Measurements from ENCODE around the gene DNAH6. TPM values are rescaled to one million over a fixed set of nuclear protein-coding genes. Genes with fewer than 3 reads are reported as not detected.

DNAH6 gene
- polyA plus RNA-seq, 3 donors: 0.04 TPM; not detected in 2

DNA sequence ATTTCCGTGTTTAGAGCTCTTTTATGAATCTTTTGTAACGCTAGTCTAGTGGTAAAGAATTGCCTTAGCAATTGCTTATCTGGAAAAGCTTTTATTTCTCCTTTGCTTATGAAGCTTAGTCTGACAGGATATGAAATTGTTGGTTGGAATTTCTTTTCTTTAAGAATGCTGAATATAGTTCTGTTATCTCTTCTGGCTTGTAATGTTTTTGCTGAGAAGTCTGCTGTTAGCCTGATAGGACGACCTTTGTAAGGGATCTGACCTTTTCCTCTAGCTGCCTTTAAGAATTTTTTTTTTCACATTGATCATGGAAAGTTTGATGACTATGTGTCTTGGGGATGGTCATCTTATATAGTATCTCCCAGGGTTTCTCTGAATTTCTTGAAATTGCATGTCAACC lies 263.5 kb downstream of the DNAH6 start:
- Histone ChIP-seq H3K79me2 (ENCODE audit: insufficient read depth, low read length) (no peaks in the 10 kb centered on the region), H2AFZ (ENCODE audit: insufficient read depth, low read depth, low read length, poor library complexity, severe bottlenecking) (no peak overlapping the region), H3K9ac (ENCODE audit: insufficient read depth, low read length, poor library complexity, severe bottlenecking) (no peak overlapping the region), H3K9me3 (replicated peaks in 1 of 2; ENCODE audit: control insufficient read depth in 1 of 2, insufficient read depth in 1 of 2, low read length in 2 of 2) (no peaks in the 10 kb centered on the region), H3K4me2 (replicated peaks; ENCODE audit: extremely low read depth, low read length, poor library complexity, severe bottlenecking) (no peak overlapping the region), H4K20me1 (ENCODE audit: insufficient read depth, low read length) (no peaks in the 10 kb centered on the region), H3K4me3 (replicated peaks in 1 of 3; ENCODE audit: low read depth in 2 of 3, low read length in 3 of 3) (no peak overlapping the region), H3K27me3 (ENCODE audit: control insufficient read depth in 2 of 2, insufficient read depth in 2 of 2, low read length in 2 of 2) (no peaks in the 10 kb centered on the region), H3K4me1 (ENCODE audit: control insufficient read depth in 1 of 2, insufficient read depth in 2 of 2, low read length in 2 of 2) (no peaks in the 10 kb centered on the region), H3K27ac (ENCODE audit: low read depth in 1 of 2, low read length in 2 of 2) (no peak overlapping the region), H3K36me3 (replicated peaks in 1 of 2; ENCODE audit: control insufficient read depth in 1 of 2, insufficient read depth in 2 of 2, low read length in 2 of 2) (no peaks in the 10 kb centered on the region)
- no peaks in the 10 kb centered on the region for H3K36me3 Mint-ChIP-seq
- no peak overlapping the region for H3K27ac Mint-ChIP-seq
- intact Hi-C loops (cut with micrococcal nuclease): no loop called here
- H3K4me1 Mint-ChIP-seq: no peaks in the 10 kb centered on the region
- TF ChIP-seq, protein P1, sequence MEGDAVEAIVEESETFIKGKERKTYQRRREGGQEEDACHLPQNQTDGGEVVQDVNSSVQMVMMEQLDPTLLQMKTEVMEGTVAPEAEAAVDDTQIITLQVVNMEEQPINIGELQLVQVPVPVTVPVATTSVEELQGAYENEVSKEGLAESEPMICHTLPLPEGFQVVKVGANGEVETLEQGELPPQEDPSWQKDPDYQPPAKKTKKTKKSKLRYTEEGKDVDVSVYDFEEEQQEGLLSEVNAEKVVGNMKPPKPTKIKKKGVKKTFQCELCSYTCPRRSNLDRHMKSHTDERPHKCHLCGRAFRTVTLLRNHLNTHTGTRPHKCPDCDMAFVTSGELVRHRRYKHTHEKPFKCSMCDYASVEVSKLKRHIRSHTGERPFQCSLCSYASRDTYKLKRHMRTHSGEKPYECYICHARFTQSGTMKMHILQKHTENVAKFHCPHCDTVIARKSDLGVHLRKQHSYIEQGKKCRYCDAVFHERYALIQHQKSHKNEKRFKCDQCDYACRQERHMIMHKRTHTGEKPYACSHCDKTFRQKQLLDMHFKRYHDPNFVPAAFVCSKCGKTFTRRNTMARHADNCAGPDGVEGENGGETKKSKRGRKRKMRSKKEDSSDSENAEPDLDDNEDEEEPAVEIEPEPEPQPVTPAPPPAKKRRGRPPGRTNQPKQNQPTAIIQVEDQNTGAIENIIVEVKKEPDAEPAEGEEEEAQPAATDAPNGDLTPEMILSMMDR (IDR thresholded peaks at IDR 0.05): no peak
- no peaks in the 10 kb centered on the region for H3K27me3 Mint-ChIP-seq (ENCODE audit: low read depth in 3 of 3)
- no peak overlapping the region for H3K4me3 Mint-ChIP-seq
- no peak for DNase-seq
- no CpG with 5 or more reads among the region's 3 CpGs for WGBS (ENCODE audit: insufficient coverage)
- peaks cover 4 to 18% (median 7%) of the 10 kb centered on the region in 7 donors for H3K9me3 Mint-ChIP-seq

DNA sequence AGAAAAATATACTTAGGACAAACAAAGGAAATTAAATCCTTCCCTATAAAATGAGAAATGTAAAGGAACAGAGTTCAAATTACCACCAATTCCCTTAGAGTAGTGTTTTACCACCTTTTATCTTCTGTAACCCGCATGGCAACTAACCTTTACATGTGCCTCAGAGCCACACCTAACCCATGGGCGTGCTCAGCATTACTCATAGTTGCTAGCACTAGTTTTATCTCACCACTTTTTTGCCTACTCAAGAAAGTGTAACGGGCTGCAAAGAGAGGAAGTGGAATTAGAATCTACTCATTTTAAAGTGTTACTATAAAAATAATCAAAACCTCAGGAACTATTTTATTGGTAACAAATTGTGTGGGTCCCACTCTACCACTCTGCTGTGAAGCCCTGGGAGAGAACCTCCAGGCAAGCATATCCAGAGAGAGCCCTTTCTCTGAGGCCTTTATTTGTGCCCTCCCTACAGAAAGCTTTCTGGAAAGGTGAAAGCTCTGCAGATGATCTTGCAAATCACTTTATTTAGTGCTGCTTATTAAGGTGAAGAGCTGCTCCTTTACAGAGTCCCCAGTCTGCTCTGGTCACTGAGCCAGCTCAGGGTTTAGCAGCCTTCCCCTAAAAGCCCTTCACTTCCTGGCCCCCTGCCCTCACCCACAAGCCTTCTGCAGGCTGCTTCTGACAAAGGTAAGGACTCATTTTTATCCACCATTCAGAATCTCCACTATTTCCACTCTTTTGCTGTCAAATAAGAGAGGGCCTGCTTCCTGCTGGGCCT lies 265.8 kb downstream of the DNAH6 start:
- intact Hi-C loops (cut with micrococcal nuclease): no loop called here
- H3K27ac ChIP-seq (ENCODE audit: low read depth in 1 of 2, low read length in 2 of 2): no peak overlapping the region
- Mint-ChIP-seq H3K4me1 (no peaks in the 10 kb centered on the region), H3K27me3 (ENCODE audit: low read depth in 3 of 3) (peaks cover 0 to 3% (median 0%) of the 10 kb centered on the region in 3 donors), H3K36me3 (no peaks in the 10 kb centered on the region), H3K4me3 (no peak overlapping the region), H3K27ac (no peak overlapping the region), H3K9me3 (peaks cover 0 to 7% (median 4%) of the 10 kb centered on the region in 7 donors)
- H3K79me2 ChIP-seq (ENCODE audit: insufficient read depth, low read length): no peaks in the 10 kb centered on the region
- DNase-seq: no peak
- H3K4me3 ChIP-seq (replicated peaks in 1 of 3; ENCODE audit: low read depth in 2 of 3, low read length in 3 of 3): no peak overlapping the region
- no peak overlapping the region for H3K4me2 ChIP-seq (replicated peaks; ENCODE audit: extremely low read depth, low read length, poor library complexity, severe bottlenecking)
- H3K4me1 ChIP-seq (ENCODE audit: control insufficient read depth in 1 of 2, insufficient read depth in 2 of 2, low read length in 2 of 2): no peaks in the 10 kb centered on the region
- H4K20me1 ChIP-seq (ENCODE audit: insufficient read depth, low read length): no peaks in the 10 kb centered on the region
- no peaks in the 10 kb centered on the region for H3K36me3 ChIP-seq (replicated peaks in 1 of 2; ENCODE audit: control insufficient read depth in 1 of 2, insufficient read depth in 2 of 2, low read length in 2 of 2)
- peak overlapping the region; percentile 36 for H2AFZ ChIP-seq (ENCODE audit: insufficient read depth, low read depth, low read length, poor library complexity, severe bottlenecking)
- TF ChIP-seq, protein P1 (IDR thresholded peaks at IDR 0.05): no peak
- WGBS (ENCODE audit: insufficient coverage): no CpG with 5 or more reads among the region's 3 CpGs
- H3K9me3 ChIP-seq (replicated peaks in 1 of 2; ENCODE audit: control insufficient read depth in 1 of 2, insufficient read depth in 1 of 2, low read length in 2 of 2): no peaks in the 10 kb centered on the region
- no peak overlapping the region for H3K9ac ChIP-seq (ENCODE audit: insufficient read depth, low read length, poor library complexity, severe bottlenecking)
- H3K27me3 ChIP-seq (ENCODE audit: control insufficient read depth in 2 of 2, insufficient read depth in 2 of 2, low read length in 2 of 2): no peaks in the 10 kb centered on the region
